Measurements from ENCODE around the gene ZMIZ1. TPM values are rescaled to one million over a fixed set of nuclear protein-coding genes. Genes with fewer than 3 reads are reported as not detected.

ZMIZ1 gene, protein sequence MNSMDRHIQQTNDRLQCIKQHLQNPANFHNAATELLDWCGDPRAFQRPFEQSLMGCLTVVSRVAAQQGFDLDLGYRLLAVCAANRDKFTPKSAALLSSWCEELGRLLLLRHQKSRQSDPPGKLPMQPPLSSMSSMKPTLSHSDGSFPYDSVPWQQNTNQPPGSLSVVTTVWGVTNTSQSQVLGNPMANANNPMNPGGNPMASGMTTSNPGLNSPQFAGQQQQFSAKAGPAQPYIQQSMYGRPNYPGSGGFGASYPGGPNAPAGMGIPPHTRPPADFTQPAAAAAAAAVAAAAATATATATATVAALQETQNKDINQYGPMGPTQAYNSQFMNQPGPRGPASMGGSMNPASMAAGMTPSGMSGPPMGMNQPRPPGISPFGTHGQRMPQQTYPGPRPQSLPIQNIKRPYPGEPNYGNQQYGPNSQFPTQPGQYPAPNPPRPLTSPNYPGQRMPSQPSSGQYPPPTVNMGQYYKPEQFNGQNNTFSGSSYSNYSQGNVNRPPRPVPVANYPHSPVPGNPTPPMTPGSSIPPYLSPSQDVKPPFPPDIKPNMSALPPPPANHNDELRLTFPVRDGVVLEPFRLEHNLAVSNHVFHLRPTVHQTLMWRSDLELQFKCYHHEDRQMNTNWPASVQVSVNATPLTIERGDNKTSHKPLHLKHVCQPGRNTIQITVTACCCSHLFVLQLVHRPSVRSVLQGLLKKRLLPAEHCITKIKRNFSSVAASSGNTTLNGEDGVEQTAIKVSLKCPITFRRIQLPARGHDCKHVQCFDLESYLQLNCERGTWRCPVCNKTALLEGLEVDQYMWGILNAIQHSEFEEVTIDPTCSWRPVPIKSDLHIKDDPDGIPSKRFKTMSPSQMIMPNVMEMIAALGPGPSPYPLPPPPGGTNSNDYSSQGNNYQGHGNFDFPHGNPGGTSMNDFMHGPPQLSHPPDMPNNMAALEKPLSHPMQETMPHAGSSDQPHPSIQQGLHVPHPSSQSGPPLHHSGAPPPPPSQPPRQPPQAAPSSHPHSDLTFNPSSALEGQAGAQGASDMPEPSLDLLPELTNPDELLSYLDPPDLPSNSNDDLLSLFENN
- 13.1 and 22.3 TPM in 2 replicates for total RNA-seq

DNA sequence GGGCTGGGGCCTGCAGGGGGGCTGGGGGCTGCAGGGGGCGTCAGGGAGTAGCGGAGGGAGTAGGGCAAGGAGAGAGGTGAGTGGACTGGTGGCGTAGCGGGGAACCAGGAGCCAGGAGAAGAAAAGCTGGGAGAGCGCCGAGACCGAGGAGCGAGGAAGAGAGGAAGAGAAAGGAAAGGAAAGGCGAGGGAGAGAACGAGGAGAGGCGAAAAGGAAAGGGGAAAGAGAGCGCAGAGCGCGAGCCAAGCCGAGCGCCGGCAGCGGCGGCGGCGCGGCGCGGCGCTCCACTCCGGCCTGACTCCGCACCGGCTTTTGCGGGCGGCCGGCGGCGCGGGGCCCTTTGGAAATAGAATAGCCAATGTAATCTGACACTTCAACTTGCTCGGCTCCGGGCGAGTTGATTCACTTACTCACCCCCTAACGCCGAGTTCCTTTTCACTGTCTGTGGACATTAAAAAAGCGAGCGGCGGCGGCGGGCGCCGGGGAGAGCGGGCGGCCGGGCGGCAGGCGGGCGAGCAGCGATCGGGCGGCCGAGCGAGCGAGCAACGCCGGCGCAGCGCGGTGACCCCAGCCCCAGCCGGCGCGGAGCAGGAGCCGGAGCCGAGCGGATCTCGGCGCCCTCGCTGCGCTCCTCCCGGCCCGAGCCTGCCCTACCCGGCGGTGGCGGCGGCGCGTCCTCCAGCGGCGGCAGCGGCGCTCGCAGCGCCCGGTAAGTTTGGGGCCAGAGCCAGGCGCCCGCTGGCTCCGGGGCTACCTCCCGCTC is at the start of gene ZMIZ1:
TSS of gene ZMIZ1 (plus strand) at position 405 of the 763 bp plus-strand sequence. CDS start 132,667 bp downstream, outside the sequence.

DNA sequence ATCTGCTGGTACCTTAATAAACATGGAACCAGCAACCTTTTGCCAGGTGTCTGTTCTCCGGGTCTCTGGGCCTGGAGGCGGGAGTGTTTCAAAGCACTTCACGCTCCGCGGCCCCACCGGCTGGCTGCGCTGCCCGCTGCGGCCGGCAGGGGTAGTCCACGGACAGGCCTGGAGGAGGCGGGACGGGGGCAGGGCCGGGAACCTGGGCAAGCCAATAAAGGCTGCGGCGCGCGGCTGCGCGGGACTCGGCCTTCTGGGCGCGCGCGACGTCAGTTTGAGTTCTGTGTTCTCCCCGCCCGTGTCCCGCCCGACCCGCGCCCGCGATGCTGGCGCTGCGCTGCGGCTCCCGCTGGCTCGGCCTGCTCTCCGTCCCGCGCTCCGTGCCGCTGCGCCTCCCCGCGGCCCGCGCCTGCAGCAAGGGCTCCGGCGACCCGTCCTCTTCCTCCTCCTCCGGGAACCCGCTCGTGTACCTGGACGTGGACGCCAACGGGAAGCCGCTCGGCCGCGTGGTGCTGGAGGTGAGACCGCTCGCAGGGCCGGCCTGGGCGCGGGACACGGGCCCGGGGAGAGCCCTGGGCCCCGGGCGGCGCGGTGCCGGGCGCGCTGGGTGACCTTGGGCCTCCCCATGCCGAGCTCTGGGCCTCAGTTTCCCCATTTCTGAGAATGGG is 278.6 kb downstream of the ZMIZ1 start, which contains the start of gene PPIF:
TSS of gene PPIF (plus strand) at position 244 of the 668 bp plus-strand sequence. CDS start at position 324, 80 bp downstream.

